ENCODE results near the gene NPPB.

DNA sequence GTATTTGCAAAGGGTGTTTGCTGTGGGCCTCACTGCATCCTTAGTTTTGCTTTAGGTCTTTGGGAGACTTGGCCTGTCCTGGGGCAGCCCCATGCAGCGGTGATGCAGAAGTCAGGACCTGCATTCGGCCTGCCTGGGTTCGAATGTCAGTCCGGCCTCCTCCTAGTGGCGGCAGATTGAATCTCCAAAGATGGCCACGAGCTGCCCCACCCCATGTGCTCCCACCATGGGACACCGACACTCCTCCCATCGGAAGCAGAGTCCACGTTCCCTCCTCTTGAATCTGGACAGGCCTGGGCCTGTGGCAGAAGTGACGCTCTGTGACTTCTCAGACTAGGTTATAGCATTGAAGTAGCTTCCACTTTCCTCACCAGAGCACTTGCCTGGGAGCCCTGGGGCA, 16.3 kb upstream of the NPPB start:
- TF ChIP-seq CTCF (IDR thresholded peaks at IDR 0.05) (no peak), POLR2A (IDR thresholded peaks at IDR 0.05) (no peak), POLR2AphosphoS5 (IDR thresholded peaks at IDR 0.05) (no peak)

Measured in prostate gland (tissue), 2 donors.